ENCODE measurements around the gene PCDHA3.

- TF ChIP-seq, protein P1, sequence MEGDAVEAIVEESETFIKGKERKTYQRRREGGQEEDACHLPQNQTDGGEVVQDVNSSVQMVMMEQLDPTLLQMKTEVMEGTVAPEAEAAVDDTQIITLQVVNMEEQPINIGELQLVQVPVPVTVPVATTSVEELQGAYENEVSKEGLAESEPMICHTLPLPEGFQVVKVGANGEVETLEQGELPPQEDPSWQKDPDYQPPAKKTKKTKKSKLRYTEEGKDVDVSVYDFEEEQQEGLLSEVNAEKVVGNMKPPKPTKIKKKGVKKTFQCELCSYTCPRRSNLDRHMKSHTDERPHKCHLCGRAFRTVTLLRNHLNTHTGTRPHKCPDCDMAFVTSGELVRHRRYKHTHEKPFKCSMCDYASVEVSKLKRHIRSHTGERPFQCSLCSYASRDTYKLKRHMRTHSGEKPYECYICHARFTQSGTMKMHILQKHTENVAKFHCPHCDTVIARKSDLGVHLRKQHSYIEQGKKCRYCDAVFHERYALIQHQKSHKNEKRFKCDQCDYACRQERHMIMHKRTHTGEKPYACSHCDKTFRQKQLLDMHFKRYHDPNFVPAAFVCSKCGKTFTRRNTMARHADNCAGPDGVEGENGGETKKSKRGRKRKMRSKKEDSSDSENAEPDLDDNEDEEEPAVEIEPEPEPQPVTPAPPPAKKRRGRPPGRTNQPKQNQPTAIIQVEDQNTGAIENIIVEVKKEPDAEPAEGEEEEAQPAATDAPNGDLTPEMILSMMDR (IDR thresholded peaks at IDR 0.05): peak in 1 of 4 donors; percentile 15
- TF ChIP-seq POLR2A (IDR thresholded peaks at IDR 0.05): no peak
Measured at GRCh38 chr5:140840978-140841962, 40.4 kb downstream of the PCDHA3 start, which contains the start of gene PCDHA8.
